Coronary artery (tissue), 2 donors: ENCODE data around the gene NNMT.

ENCODE experiments used
- DNase-seq: peaks from one replicate; pipeline ENCODE4 v3.0.0-alpha.2; 2017; ENCODE audit warnings: low spot score
- H3K27ac ChIP-seq, 2 donors: fragments of 200-600 bp; sonication (generic); one replicate each; pipeline ENCODE4 v1.5.1; 2016 to 2019
- H3K4me3 ChIP-seq: fragments of 200-600 bp; sonication (generic); 2 replicates; pipeline ENCODE4 v1.5.1; 2016; ENCODE audit warnings: mild to moderate bottlenecking, moderate library complexity
- CTCF ChIP-seq: fragments of 200-600 bp; sonication (generic); IDR thresholded peaks from one replicate; pipeline ENCODE4 v1.5.1; 2019; ENCODE audit warnings: antibody characterized with exemption

The NNMT gene

DNA sequence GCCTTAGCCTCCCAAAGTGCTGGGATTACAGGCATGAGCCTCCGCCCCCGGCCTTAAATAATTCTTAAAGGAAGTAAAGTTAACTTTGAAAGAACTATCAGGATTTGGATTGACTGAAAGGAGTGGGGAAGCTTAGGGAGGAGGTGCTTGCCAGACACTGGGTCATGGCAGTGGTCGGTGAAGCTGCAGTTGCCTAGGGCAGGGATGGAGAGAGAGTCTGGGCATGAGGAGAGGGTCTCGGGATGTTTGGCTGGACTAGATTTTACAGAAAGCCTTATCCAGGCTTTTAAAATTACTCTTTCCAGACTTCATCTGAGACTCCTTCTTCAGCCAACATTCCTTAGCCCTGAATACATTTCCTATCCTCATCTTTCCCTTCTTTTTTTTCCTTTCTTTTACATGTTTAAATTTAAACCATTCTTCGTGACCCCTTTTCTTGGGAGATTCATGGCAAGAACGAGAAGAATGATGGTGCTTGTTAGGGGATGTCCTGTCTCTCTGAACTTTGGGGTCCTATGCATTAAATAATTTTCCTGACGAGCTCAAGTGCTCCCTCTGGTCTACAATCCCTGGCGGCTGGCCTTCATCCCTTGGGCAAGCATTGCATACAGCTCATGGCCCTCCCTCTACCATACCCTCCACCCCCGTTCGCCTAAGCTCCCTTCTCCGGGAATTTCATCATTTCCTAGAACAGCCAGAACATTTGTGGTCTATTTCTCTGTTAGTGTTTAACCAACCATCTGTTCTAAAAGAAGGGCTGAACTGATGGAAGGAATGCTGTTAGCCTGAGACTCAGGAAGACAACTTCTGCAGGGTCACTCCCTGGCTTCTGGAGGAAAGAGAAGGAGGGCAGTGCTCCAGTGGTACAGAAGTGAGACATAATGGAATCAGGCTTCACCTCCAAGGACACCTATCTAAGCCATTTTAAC lies at the start of gene NNMT:
Gene NNMT, plus strand, starts transcription at position 724 of the 929 bp plus-strand sequence. Its CDS starts 158 bp downstream, at position 882.
- DNase-seq = peak; percentile 92
- no peak for TF ChIP-seq CTCF
- H3K4me3 ChIP-seq = peak within 1 kb of the TSS; percentile 73
- H3K27ac ChIP-seq = peak within 1 kb of the TSS; percentile 98

GRCh38 chr11:114247070-114247789 lies 49.0 kb upstream of the NNMT start:
- Histone ChIP-seq H3K4me3 (no peak overlapping the region), H3K27ac (peak overlapping the region in 1 of 2 donors; percentile 45)
- DNase-seq = no peak
- TF ChIP-seq CTCF = no peak

DNA sequence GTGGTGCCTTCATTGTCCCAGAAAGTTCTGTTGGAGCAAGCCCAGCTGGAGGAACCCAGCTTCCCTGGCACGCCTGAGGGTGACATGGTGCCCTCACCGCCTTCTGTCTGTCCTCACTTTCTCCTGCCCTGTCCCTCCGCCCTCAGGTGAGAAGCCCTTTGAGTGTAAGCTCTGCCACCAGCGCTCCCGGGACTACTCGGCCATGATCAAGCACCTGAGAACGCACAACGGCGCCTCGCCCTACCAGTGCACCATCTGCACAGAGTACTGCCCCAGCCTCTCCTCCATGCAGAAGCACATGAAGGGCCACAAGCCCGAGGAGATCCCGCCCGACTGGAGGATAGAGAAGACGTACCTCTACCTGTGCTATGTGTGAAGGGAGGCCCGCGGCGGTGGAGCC lies 46.0 kb upstream of the NNMT start:
- DNase-seq = no peak
- no peak for TF ChIP-seq CTCF

DNA sequence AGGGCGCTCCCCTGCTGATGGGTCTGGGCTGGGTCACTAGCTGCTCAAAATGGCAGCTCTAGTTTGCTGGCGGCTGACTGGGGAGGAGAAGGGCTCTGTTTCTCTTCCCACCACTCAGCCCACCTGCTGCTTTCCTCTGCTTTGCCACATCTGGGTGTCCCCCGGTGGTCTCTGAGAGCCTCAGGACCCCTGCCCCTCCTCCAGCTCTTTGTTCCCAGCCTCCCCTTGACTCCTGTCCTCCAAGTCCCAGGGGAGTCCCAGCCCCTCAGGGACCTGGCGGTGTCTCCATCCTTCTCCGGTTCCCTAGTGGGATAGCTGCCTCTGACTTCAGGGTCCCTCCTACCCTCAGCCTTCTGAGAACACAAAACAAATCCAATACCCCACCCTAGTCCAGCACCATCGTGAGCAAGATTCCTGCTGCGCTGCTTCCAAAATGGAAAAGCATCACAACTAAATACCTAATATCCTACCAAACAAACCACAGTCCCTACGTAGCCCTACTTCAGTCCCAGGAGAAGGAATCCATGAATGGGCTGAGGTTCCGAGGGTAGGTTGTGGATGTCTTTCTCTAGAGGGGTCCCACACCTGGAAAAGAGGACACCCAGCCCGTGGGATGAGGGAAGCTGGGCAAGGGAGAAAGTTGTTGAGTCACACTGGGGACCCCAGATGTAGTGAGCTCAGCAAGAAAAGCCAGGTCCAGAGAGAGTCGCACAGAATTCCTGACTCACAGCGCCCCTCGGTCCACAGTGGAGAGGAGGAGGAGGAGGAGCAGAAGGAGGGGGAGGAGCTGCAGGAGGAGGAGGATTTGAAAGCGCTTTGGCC lies 45.0 kb upstream of the NNMT start:
- Histone ChIP-seq H3K4me3 (no peak overlapping the region), H3K27ac (peak overlapping the region; percentile 43 to 76)
- TF ChIP-seq CTCF = no peak
- no peak for DNase-seq

More for the DNA sequence above, 46.0 kb upstream of the NNMT start:
- H3K4me3 ChIP-seq = no peak overlapping the region
- H3K27ac ChIP-seq = peak overlapping the region in 1 of 2 donors; percentile 43

GRCh38 chr11:114251815-114252337 lies 44.3 kb upstream of the NNMT start:
- peak overlapping the region; percentile 43 to 76 for H3K27ac ChIP-seq
- no peak for DNase-seq
- TF ChIP-seq CTCF = no peak
- H3K4me3 ChIP-seq = no peak overlapping the region

GRCh38 chr11:114252767-114253166 lies 43.4 kb upstream of the NNMT start:
- DNase-seq = no peak
- Histone ChIP-seq H3K27ac (peak overlapping the region in 1 of 2 donors; percentile 56), H3K4me3 (no peak overlapping the region)
- no peak for TF ChIP-seq CTCF
